SK-N-DZ (cell line): ENCODE measurements around the gene SEMA3F.
A peak's percentile ranks its signal among the peaks of the same experiment; 100 is the strongest.

Experiments used
- DNase-seq: peaks from one replicate; pipeline ENCODE4 v3.0.0-alpha.2; 2015; ENCODE audit warnings: low spot score

Gene SEMA3F

DNA sequence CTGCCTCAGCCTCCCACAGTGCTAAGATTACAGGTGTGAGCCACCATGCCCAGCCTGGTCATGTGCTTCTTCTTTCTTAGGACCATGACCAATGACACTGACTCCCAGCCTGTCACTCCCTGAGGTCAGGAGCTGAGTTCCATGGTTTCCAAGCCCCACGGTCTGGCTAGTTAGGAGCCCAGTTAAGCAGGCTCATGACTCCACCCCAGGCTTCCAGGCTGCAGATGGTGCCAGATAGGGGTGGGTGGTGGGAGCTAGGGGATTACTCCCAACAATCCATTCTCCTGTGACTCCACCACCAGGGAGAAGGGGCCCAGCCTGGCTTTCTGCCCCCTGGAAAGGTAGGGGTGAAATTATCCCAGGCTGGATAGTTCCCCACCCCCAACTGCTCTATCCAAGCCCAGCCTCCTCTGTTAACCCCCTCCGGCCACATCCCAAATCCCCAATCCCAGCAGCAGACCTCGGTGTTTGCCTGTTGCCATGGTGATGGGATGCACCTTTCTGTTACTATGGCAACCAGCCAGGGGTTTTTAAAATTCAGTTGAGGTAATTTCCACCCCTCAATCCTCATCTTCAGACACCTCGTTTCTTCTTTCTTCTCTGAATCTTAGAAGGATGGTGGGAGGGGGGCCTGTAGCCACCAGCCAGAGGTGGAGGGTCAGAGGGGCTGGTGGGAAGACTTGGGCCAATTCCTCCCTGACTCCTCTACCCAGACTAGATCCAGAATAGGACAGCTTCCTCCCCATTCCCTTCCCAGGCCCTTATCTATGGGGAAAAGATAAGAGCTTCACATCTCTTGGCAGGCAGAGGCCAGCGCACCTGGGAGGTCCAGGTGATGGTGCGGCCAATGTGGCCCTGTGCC is 22.5 kb upstream of the SEMA3F start:
- no peak for DNase-seq

DNA sequence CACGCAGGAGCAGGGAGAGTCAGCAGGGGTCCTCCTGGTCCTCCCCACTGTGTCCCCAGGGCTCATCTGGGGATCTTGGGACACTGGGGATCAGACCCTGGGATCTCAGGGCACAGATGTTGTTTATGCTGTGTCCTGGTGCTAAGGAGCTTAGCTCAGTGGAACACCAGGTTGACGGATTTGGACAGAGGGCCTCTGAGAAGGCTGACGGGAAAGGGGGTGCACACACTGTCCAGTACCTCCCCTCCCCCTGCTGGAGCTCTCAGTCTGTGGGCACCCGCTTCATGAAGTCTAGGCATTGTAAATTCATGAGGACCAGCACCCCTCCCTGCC is 21.9 kb upstream of the SEMA3F start:
- DNase-seq, result no peak

DNA sequence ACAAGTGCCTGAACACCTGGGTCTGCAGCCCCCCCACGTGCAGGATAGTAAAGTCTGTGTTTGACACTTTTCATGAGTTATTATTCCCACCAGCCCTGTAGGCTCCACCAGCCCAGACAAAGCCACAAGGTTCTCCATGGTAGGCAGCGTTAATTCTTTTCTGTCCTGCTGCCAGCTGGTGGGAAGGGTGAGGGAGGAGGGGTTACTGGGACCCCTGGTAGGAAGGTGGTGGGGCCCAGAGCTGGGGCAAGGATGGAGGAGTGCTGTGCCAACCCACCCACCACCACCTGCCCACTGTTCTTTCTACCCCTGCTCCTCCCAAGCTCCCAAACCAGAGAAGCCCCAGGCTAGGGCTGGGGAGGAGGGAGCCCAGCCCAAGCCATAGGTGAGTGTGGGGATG is 20.8 kb upstream of the SEMA3F start:
- DNase-seq, result no peak

- DNase-seq, result no peak
Observed at GRCh38 chr3:50135964-50136363, 19.2 kb upstream of the SEMA3F start.

- DNase-seq, result no peak
Observed at GRCh38 chr3:50136714-50137405, 18.3 kb upstream of the SEMA3F start.

GRCh38 chr3:50137531-50137930 is 17.6 kb upstream of the SEMA3F start:
- DNase-seq, result no peak

GRCh38 chr3:50138266-50139200 is 16.6 kb upstream of the SEMA3F start:
- no peak for DNase-seq

DNA sequence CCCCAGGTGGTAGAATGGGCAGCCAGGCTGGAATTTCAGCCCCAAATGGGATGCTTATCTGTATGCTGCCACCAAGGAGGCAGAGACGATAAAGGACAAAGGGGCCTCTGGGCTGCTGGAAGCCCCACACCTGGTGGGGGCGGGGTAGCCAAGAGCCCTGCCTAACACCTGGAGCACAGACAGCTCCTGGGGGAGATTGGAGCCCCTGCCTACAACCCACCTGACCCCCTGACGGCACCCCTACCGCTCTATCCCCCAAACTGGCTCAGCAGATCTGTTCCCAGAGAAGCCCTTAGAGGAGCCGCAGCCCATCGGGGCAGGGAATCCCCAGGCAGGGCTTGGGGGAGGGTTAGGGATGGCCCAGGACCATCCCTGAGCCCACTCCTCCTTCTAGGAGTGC is 15.8 kb upstream of the SEMA3F start:
- DNase-seq, result no peak

- DNase-seq, result no peak
Observed at GRCh38 chr3:50139718-50140423, 15.3 kb upstream of the SEMA3F start.

DNA sequence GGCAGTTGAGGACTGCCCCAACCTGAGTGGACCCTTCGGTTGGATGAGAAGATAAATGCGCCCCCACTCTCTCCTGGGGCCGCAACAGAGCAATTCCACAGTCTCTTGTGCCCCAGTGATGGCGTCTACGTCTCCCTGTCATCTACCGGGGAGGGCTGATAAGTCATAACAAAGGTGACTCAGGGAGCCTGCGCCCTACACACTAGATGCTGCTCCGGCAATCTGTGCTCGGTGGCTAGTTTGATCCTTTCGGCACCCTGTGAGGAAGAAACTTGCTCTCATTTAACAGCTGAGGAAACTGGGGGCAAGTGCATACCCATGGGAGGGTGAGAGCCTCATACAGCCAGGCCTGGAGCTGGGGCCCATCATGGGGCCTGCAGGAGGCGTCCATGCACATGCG is 14.1 kb upstream of the SEMA3F start:
- DNase-seq, result no peak

DNA sequence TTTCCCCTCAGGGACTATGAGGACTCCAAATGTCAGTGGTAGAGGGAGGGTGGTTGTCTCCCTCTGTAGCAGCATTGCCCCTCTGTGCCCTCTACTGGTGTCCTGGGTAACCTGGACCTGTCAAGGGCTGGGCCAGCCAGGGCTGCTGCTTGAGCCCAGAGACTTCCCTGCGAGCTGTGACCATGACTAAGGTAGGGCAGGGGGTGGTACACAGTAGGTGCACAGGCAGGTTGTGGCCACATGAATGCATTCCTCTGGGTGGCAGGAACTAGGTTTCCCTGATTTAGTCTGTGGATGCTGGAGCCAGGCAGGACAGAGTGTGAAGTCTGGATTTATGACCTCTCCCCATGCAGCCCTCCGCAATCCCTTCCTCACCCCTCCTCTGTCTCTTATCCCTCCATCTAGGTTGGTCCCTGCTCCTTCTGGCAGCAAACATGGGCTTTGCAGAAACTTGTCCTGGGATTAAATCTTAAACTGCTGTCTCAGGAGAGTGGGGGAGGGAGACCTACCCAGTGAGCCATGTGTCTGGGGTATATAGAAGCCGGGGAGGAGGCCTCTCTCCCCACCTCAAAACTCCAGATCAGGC is 8.7 kb upstream of the SEMA3F start:
- DNase-seq, result peak; percentile 60

GRCh38 chr3:50147016-50147415 is 8.1 kb upstream of the SEMA3F start:
- no peak for DNase-seq

GRCh38 chr3:50147447-50147846 is 7.7 kb upstream of the SEMA3F start:
- peak; percentile 61 for DNase-seq

- DNase-seq, result peak; percentile 76
Observed at GRCh38 chr3:50147861-50148260, 7.3 kb upstream of the SEMA3F start.

- DNase-seq, result no peak
Observed at GRCh38 chr3:50150404-50150750, 4.7 kb upstream of the SEMA3F start.

- DNase-seq, result peak; percentile 76
Observed at GRCh38 chr3:50150863-50151686, 4.0 kb upstream of the SEMA3F start.

DNA sequence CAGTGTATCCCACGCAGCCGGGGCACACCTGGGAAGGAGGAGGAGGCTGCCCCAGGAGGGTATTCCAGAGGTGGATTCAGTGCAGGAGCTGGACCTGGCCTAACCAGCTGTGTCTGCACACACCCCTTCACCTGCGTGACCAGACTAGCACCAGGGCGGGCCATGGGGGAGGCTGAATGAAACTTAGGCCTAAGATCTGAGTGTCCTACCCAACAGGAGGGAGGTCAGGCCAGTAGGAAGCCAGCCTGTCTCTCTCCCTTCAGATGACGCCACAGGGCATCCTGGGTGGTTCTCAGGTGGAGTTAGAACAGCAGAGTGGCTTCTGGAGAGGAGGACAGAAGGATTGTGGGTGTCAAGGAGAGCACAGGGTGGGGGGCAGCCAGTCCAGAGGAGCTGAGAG is 3.4 kb upstream of the SEMA3F start:
- DNase-seq, result no peak

DNA sequence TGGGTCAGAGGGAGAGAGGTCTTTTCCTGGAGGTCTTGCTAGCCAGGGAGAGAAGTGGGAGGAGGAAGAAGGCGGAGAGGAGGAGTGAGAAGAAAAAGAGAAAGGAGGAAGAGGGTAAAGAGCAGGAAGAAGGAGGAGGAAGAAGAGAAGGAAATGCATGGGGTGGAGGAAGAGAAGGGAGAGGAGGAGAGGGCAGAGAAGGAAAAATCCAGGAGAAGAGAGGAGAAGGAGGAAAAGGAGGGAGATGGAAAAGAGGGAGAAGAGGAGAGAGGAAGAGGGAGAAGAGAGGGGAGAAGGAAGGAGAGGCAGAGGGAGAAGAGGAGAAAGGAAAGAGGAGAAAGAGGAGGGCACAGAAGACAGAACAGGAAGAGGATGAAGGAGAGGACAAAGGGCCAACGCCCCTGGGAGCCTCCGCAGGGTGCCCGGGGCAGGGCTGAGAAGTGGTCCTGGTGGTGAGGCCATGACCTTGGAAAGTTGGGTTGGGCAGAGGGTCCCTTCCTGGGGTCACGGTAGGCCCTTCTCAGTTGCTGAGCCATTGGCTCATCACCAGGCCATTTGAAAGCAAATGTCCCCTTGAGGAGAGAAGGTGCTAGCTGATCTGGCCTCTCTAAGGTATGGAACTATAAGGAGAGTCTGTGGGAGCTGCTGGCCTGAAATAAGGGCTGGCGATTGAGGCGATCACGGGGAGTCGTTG is 1.2 kb upstream of the SEMA3F start:
- DNase-seq, result no peak

DNA sequence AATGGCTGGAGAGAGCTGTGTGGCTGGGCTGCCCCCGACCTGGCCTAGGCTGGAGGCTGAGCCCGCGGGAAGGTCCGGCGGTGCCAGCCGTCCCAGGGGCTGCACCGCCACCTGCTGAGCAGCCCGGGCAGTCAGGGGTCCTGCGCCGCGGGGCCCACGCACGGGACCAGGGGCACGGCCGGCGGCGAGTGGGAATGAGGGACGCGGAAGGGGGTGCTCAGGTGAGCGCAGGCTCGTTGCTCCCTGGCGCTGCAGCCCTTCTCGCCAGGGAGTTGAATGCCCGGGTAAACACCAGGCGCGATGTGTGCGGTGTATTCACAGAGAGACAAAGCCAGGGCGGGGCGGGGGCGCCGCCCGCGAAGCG is 666 bp upstream of the SEMA3F start:
- DNase-seq, result peak; percentile 25

- no peak for DNase-seq
Observed at GRCh38 chr3:50155491-50155878, 361 bp downstream of the SEMA3F start.
